ENCODE results near the gene NPHP1. TPM values are rescaled to one million over a fixed set of nuclear protein-coding genes. Genes with fewer than 3 reads are reported as not detected.

NPHP1 gene
- total and polyA plus RNA-seq, 2 of the 8 experiments (the other 6 are each of a cell fraction or from before 2014, with no cell fraction given): 1.4 to 2.8 TPM

- Histone ChIP-seq H3K27me3 (replicated peaks in 1 of 4; ENCODE audit: control insufficient read depth in 3 of 4, extremely low read depth in 1 of 4, insufficient read depth in 3 of 4, low read length in 3 of 4) (no peaks in the 10 kb centered on the region), H2AK5ac (ENCODE audit: low read depth, low read length) (no peak overlapping the region), H3K9me3 (ENCODE audit: insufficient read depth in 2 of 2, low read depth in 1 of 2, low read length in 1 of 2) (no peaks in the 10 kb centered on the region), H2AFZ (ENCODE audit: low read length) (no peak overlapping the region), H3K23me2 (ENCODE audit: low read depth, low read length) (no peaks in the 10 kb centered on the region), H3K79me1 (ENCODE audit: low read depth, low read length) (no peaks in the 10 kb centered on the region), H2BK5ac (ENCODE audit: low read depth, low read length) (no peak overlapping the region), H4K5ac (ENCODE audit: insufficient read length, low read depth, low read length) (no peak overlapping the region), H3K56ac (replicated peaks; ENCODE audit: insufficient read length, low read depth, low read length) (no peak overlapping the region), H2BK20ac (ENCODE audit: low read length) (no peak overlapping the region), H2BK15ac (ENCODE audit: low read length) (no peak overlapping the region), H3K4me1 (replicated peaks in 1 of 4; ENCODE audit: control insufficient read depth in 3 of 4, insufficient read depth in 4 of 4, low read length in 3 of 4) (no peaks in the 10 kb centered on the region), H3K79me2 (ENCODE audit: control insufficient read depth in 1 of 2, insufficient read depth in 2 of 2, low read length in 2 of 2) (no peaks in the 10 kb centered on the region), H3K14ac (ENCODE audit: insufficient read length) (no peak overlapping the region), H2BK12ac (ENCODE audit: low read depth, low read length) (no peak overlapping the region), H3K27ac (ENCODE audit: low read depth, low read length) (no peak overlapping the region), H3K4me2 (ENCODE audit: insufficient read depth in 1 of 2, low read depth in 2 of 2, low read length in 2 of 2) (no peak overlapping the region), H3K9ac (replicated peaks in 1 of 4; ENCODE audit: extremely low read depth in 1 of 4, low read depth in 3 of 4, low read length in 3 of 4) (no peak overlapping the region), H2BK120ac (replicated peaks; ENCODE audit: low read depth, low read length) (no peak overlapping the region), H3K18ac (ENCODE audit: extremely low read depth, low read length) (no peak overlapping the region), H4K20me1 (replicated peaks in 1 of 2; ENCODE audit: control insufficient read depth in 1 of 2, insufficient read depth in 2 of 2, low read length in 2 of 2) (no peaks in the 10 kb centered on the region), H3K4me3 (ENCODE audit: extremely low read depth in 1 of 4, insufficient read depth in 2 of 4, low read depth in 3 of 4, low read length in 4 of 4) (no peak overlapping the region), H4K91ac (replicated peaks; ENCODE audit: insufficient read length, low read length) (no peak overlapping the region), H3K23ac (ENCODE audit: insufficient read length) (no peak overlapping the region), H4K8ac (ENCODE audit: extremely low read depth, insufficient read depth, low read length) (no peak overlapping the region), H3K36me3 (ENCODE audit: control insufficient read depth in 2 of 4, insufficient read depth in 4 of 4, low read length in 3 of 4) (no peaks in the 10 kb centered on the region), H3K4ac (replicated peaks; ENCODE audit: insufficient read length, low read depth, low read length) (no peak overlapping the region)
- POLR2A ChIA-PET (ENCODE audit: partially characterized antibody): no interaction called here
- FAIRE-seq (no peak), DNase-seq (ENCODE audit: low read depth in 1 of 2, low spot score in 2 of 2) (no peak)
- CTCF ChIA-PET (ENCODE audit: partially characterized antibody): interaction anchor here (1.0 to 2.6 kb wide), 4 partner anchors 9 to 32 kb away, joined by 4 to 10 read pairs (median 7); partner anchors contain the start of gene MALL
- 88% methylated on average over 6 of the region's 6 CpGs; no CpG with 5 or more reads in 1 of the 2 experiments for WGBS, 2 experiments (ENCODE audit: extremely low coverage in 1 of 2, insufficient coverage in 1 of 2, insufficient read length in 1 of 2, insufficient replicate concordance in 2 of 2, low coverage in 1 of 2, low lambda C conversion rate in 2 of 2, missing lambda C conversion rate in 1 of 2)
- TF ChIP-seq HDAC6 (IDR thresholded peaks at IDR 0.05; ENCODE audit: low read depth, low read length) (no peak), RAD21 (IDR thresholded peaks at IDR 0.05 in 1 of 2, conservative IDR thresholded peaks at IDR 0.05 in 1 of 2; ENCODE audit: low read depth in 2 of 2, low read length in 2 of 2) (no peak)
Observed at GRCh38 chr2:110124939-110125691, 79.7 kb downstream of the NPHP1 start.
